Esophagus muscularis mucosa (tissue), 4 donors: ENCODE data around the gene OAS1. TPM values are rescaled to one million over a fixed set of nuclear protein-coding genes. Genes with fewer than 3 reads are reported as not detected.

Experiments
- DNase-seq: peaks from one replicate; pipeline ENCODE4 v3.0.0-alpha.2; 2017; ENCODE audit errors: extremely low spot score
- H3K27ac ChIP-seq, 4 donors: fragments of 200-600 bp; sonication (generic); replicated peaks in 1 of 4; 1 replicate in 3 of 4; 2 replicates in 1 of 4; pipeline ENCODE4 v1.5.1; 2016 to 2019; ENCODE audit warnings: mild to moderate bottlenecking in 1 of 4
- H3K27me3 ChIP-seq, 4 donors: fragments of 200-600 bp; sonication (generic); one replicate each; pipeline versions ENCODE4 v1.5.1 to v1.6.0; 2016 to 2019
- H3K36me3 ChIP-seq, 4 donors: fragments of 200-600 bp; sonication (generic); one replicate each; pipeline ENCODE4 v1.5.1; 2016 to 2019
- H3K4me1 ChIP-seq, 4 donors: fragments of 200-600 bp; sonication (generic); one replicate each; pipeline ENCODE4 v1.5.1; 2016 to 2019
- H3K4me3 ChIP-seq, 4 donors: fragments of 200-600 bp; sonication (generic); 1 replicate in 2 of 4; 2 replicates in 2 of 4; pipeline ENCODE4 v1.5.1; 2016 to 2019; ENCODE audit warnings: mild to moderate bottlenecking in 4 of 4, moderate library complexity in 1 of 4
- H3K9me3 ChIP-seq, 4 donors: fragments of 200-600 bp; sonication (generic); 1 replicate in 3 of 4; 2 replicates in 1 of 4; pipeline ENCODE4 v1.5.1; 2016 to 2019
- CTCF ChIP-seq, 3 experiments: fragments of 200-600 bp in 2 of 3; fragments of 450-650 bp in 1 of 3; sonication (generic) in 2 of 3; IDR thresholded peaks; one replicate each; pipeline ENCODE4 v1.5.1; 2017 to 2019; ENCODE audit warnings: antibody characterized with exemption in 3 of 3, mild to moderate bottlenecking in 2 of 3, moderate library complexity in 1 of 3
- EP300 ChIP-seq: sonication (generic); formaldehyde crosslinking; IDR thresholded peaks from one replicate; pipeline ENCODE4 v1.6.1; 2017; ENCODE audit warnings: antibody characterized with exemption
- POLR2A ChIP-seq: fragments of 450-650 bp; IDR thresholded peaks from one replicate; pipeline ENCODE4 v1.6.1; 2017; ENCODE audit warnings: antibody characterized with exemption, moderate library complexity, mild to moderate bottlenecking, low read depth
- POLR2AphosphoS5 ChIP-seq, 2 donors: sonication (generic); formaldehyde crosslinking; IDR thresholded peaks; one replicate each; pipeline ENCODE4 v1.6.1; 2017; ENCODE audit warnings: antibody characterized with exemption in 2 of 2
- WGBS: methylation state at CpG from one replicate; pipeline ENCODE4 v1.1.5; 2018; 5-methylcytosine and 5-hydroxymethylcytosine counted together
- intact Hi-C: fragments of 100-400 bp; cut with DNase I; formaldehyde crosslinking; loops from one replicate; pipeline ENCODE4 v1.15.1; 2023
- total RNA-seq, 4 donors: library from RNA; depleted of rRNA; stranded (reverse); fragments of >200 nt; gene quantifications; one replicate each; pipeline versions ENCODE4 v1.1.0 to v1.2.1, GENCODE V29; 2016

OAS1 gene
- total RNA-seq, 4 donors from 2014 or later, result 9.9 to 10.4 (median 10.0) TPM

GRCh38 chr12:112927925-112928324 lies 21.2 kb downstream of the OAS1 start:
- TF ChIP-seq EP300, result no peak
- TF ChIP-seq CTCF (IDR thresholded peaks at IDR 0.05), result no peak
- TF ChIP-seq POLR2A, result no peak
- TF ChIP-seq POLR2AphosphoS5 (IDR thresholded peaks at IDR 0.05), result no peak
- intact Hi-C loops, result no loop called here
- H3K36me3 ChIP-seq, result peaks cover 0 to 8% (median 0%) of the 10 kb centered on the region in 4 donors
- no peaks in the 10 kb centered on the region for H3K27me3 ChIP-seq
- no peak for DNase-seq
- no peak overlapping the region for H3K27ac ChIP-seq
- H3K4me1 ChIP-seq, result peaks cover 0 to 4% (median 0%) of the 10 kb centered on the region in 4 donors
- no peak overlapping the region for H3K4me3 ChIP-seq
- no peaks in the 10 kb centered on the region for H3K9me3 ChIP-seq
- WGBS, result 41% methylated on average over 2 of the region's 2 CpGs

- TF ChIP-seq POLR2AphosphoS5 (IDR thresholded peaks at IDR 0.05), result no peak
- TF ChIP-seq CTCF (IDR thresholded peaks at IDR 0.05), result no peak
- TF ChIP-seq EP300, result no peak
- TF ChIP-seq POLR2A, result no peak
These were observed 22.2 kb downstream of the OAS1 start for GRCh38 chr12:112928978-112929377.

GRCh38 chr12:112929715-112930114 lies 23.0 kb downstream of the OAS1 start:
- intact Hi-C loops, result no loop called here
- Histone ChIP-seq H3K36me3 (peaks cover 0 to 8% (median 0%) of the 10 kb centered on the region in 4 donors), H3K9me3 (no peaks in the 10 kb centered on the region), H3K27me3 (no peaks in the 10 kb centered on the region), H3K4me3 (no peak overlapping the region), H3K27ac (no peak overlapping the region), H3K4me1 (peaks cover 0 to 4% (median 0%) of the 10 kb centered on the region in 4 donors)
- no peak for DNase-seq
- WGBS, result 88% methylated on average over 3 of the region's 3 CpGs
- no peak for TF ChIP-seq POLR2A

More at GRCh38 chr12:112928978-112929377, 22.2 kb downstream of the OAS1 start:
- 80% methylated on average over 1 of the region's 1 CpG for WGBS
- Histone ChIP-seq H3K4me1 (peaks cover 0 to 4% (median 0%) of the 10 kb centered on the region in 4 donors), H3K9me3 (no peaks in the 10 kb centered on the region), H3K27ac (no peak overlapping the region), H3K36me3 (peaks cover 0 to 8% (median 0%) of the 10 kb centered on the region in 4 donors), H3K4me3 (no peak overlapping the region), H3K27me3 (no peaks in the 10 kb centered on the region)
- intact Hi-C loops, result no loop called here
- no peak for DNase-seq

GRCh38 chr12:112930350-112930749 lies 23.6 kb downstream of the OAS1 start:
- TF ChIP-seq POLR2AphosphoS5 (IDR thresholded peaks at IDR 0.05) (no peak), EP300 (no peak), POLR2A (no peak), CTCF (IDR thresholded peaks at IDR 0.05) (no peak)
- peaks cover 0 to 8% (median 0%) of the 10 kb centered on the region in 4 donors for H3K36me3 ChIP-seq
- no peak overlapping the region for H3K27ac ChIP-seq
- no peak overlapping the region for H3K4me3 ChIP-seq
- H3K9me3 ChIP-seq, result no peaks in the 10 kb centered on the region
- DNase-seq, result no peak
- peaks cover 0 to under 1% (median 0%) of the 10 kb centered on the region in 4 donors for H3K4me1 ChIP-seq
- H3K27me3 ChIP-seq, result no peaks in the 10 kb centered on the region
- intact Hi-C loops, result no loop called here
- WGBS, result 100% methylated on average over 1 of the region's 2 CpGs

- WGBS, result 70% methylated on average over 6 of the region's 6 CpGs
- no peak overlapping the region for H3K4me3 ChIP-seq
- no peak overlapping the region for H3K27ac ChIP-seq
- H3K27me3 ChIP-seq, result no peaks in the 10 kb centered on the region
- intact Hi-C loops, result no loop called here
- H3K9me3 ChIP-seq, result peaks cover 0 to 5% (median 0%) of the 10 kb centered on the region in 4 donors
- peaks cover 0 to 2% (median 0%) of the 10 kb centered on the region in 4 donors for H3K4me1 ChIP-seq
- H3K36me3 ChIP-seq, result peaks cover 0 to 8% (median 0%) of the 10 kb centered on the region in 4 donors
- TF ChIP-seq POLR2A, result no peak
- no peak for TF ChIP-seq EP300
- no peak for TF ChIP-seq POLR2AphosphoS5 (IDR thresholded peaks at IDR 0.05)
- no peak for DNase-seq
These were observed 25.8 kb downstream of the OAS1 start for GRCh38 chr12:112932485-112933128.
